ENCODE measurements around the gene KDELR3. TPM values are rescaled to one million over a fixed set of nuclear protein-coding genes. Genes with fewer than 3 reads are reported as not detected.

Gene KDELR3
- total RNA-seq, 1 experiment from 2014 or later = 33.1 TPM

GRCh38 chr22:38465673-38466490, 2.0 kb upstream of the KDELR3 start:
- H3K9me3 ChIP-seq (ENCODE audit: control insufficient read depth in 1 of 2, insufficient read depth in 1 of 2, low read depth in 1 of 2, low read length in 2 of 2) = no peaks in the 10 kb centered on the region
- no peak for ATAC-seq
- H3K27me3 ChIP-seq (ENCODE audit: insufficient read depth, low read length) = no peaks in the 10 kb centered on the region
- ChIA-PET CTCF (no interaction called here), POLR2A (no interaction called here), RAD21 (ENCODE audit: low non-redundant PET in 1 of 2, low total read pairs in 2 of 2, uncharacterized antibody in 2 of 2, unreplicated experiment in 2 of 2) (no interaction called here)
- no peak overlapping the region for H3K27ac ChIP-seq (ENCODE audit: low read depth, low read length)
- H3K4me3 ChIP-seq (replicated peaks in 1 of 2; ENCODE audit: low read depth in 1 of 2, low read length in 2 of 2) = no peak overlapping the region
- H3K79me2 ChIP-seq (ENCODE audit: insufficient read depth, low read length) = no peaks in the 10 kb centered on the region
- no peak for TF ChIP-seq ZBTB33 (IDR thresholded peaks at IDR 0.05; ENCODE audit: extremely low read depth, insufficient replicate concordance, low read length)
- no peak for TF ChIP-seq SP1 (IDR thresholded peaks at IDR 0.05; ENCODE audit: low read depth)
- TF ChIP-seq JUND (IDR thresholded peaks at IDR 0.05) = no peak
- TF ChIP-seq REST (IDR thresholded peaks at IDR 0.05; ENCODE audit: low read depth) = no peak
- TF ChIP-seq TCF7L2 (IDR thresholded peaks at IDR 0.05; ENCODE audit: borderline replicate concordance, extremely low read depth, insufficient read depth, insufficient read length) = no peak
- H2AFZ ChIP-seq (ENCODE audit: low read depth, low read length, poor library complexity, severe bottlenecking) = no peak overlapping the region
- H3K36me3 ChIP-seq (ENCODE audit: control insufficient read depth in 1 of 2, insufficient read depth in 2 of 2, low read length in 2 of 2) = no peaks in the 10 kb centered on the region
- no peaks in the 10 kb centered on the region for H4K20me1 ChIP-seq (ENCODE audit: insufficient read depth)
- DNase-seq (ENCODE audit: low read depth, low spot score) = no peak
- H3K9ac ChIP-seq (ENCODE audit: low read length) = no peak overlapping the region
- no TSS peak for BruUV-seq (replicated peaks)
- H3K9me2 ChIP-seq (ENCODE audit: insufficient read depth) = no peaks in the 10 kb centered on the region
- H3K4me1 ChIP-seq (ENCODE audit: control insufficient read depth in 1 of 2, insufficient read depth in 2 of 2, low read length in 2 of 2) = peaks cover 17 to 44% of the 10 kb centered on the region in 2 experiments
- H3K4me2 ChIP-seq (ENCODE audit: low read length) = no peak overlapping the region
- intact Hi-C loops (cut with micrococcal nuclease) = no loop called here

Data from HCT116 (cell line).